ENCODE data around the gene TJP3.

The TJP3 gene

GRCh38 chr19:3701200-3701599, 7.0 kb upstream of the TJP3 start:
- Histone ChIP-seq H3K27ac (ENCODE audit: low read depth, low read length) (no peak overlapping the region), H3K9me2 (replicated peaks; ENCODE audit: insufficient read depth, low read length) (no peaks in the 10 kb centered on the region), H4K20me1 (ENCODE audit: low read depth, low read length) (no peaks in the 10 kb centered on the region), H3K4me2 (ENCODE audit: low read depth, low read length, poor library complexity, severe bottlenecking) (no peak overlapping the region), H3K9me3 (ENCODE audit: insufficient read depth, low read length) (no peaks in the 10 kb centered on the region), H3K79me2 (ENCODE audit: insufficient read depth, low read length) (no peaks in the 10 kb centered on the region), H3K4me3 (ENCODE audit: insufficient read depth, low read length, poor library complexity, severe bottlenecking) (no peak overlapping the region), H3K36me3 (ENCODE audit: low read length) (no peaks in the 10 kb centered on the region), H3K9ac (ENCODE audit: low read length) (no peak overlapping the region), H3K27me3 (ENCODE audit: low read length) (no peaks in the 10 kb centered on the region), H2AFZ (ENCODE audit: low read depth, low read length, severe bottlenecking) (no peak overlapping the region), H3F3A (ENCODE audit: insufficient read depth) (no peaks in the 10 kb centered on the region)
- TF ChIP-seq EZH2phosphoT487 (conservative IDR thresholded peaks at IDR 0.05; ENCODE audit: low read length) (no peak), CTCF (IDR thresholded peaks at IDR 0.05; ENCODE audit: insufficient read depth, low read length, poor library complexity, severe bottlenecking) (no peak)

GRCh38 chr19:3707868-3708206, 347 bp upstream of the TJP3 start:
- H3K27ac ChIP-seq (ENCODE audit: low read depth, low read length) = no peak overlapping the region
- H4K20me1 ChIP-seq (ENCODE audit: low read depth, low read length) = no peaks in the 10 kb centered on the region
- TF ChIP-seq EZH2phosphoT487 (conservative IDR thresholded peaks at IDR 0.05; ENCODE audit: low read length) (no peak), CTCF (IDR thresholded peaks at IDR 0.05; ENCODE audit: insufficient read depth, low read length, poor library complexity, severe bottlenecking) (no peak)
- H3K9me3 ChIP-seq (ENCODE audit: insufficient read depth, low read length) = no peaks in the 10 kb centered on the region
- no peaks in the 10 kb centered on the region for H3F3A ChIP-seq (ENCODE audit: insufficient read depth)
- H3K9me2 ChIP-seq (replicated peaks; ENCODE audit: insufficient read depth, low read length) = no peaks in the 10 kb centered on the region
- no peaks in the 10 kb centered on the region for H3K27me3 ChIP-seq (ENCODE audit: low read length)
- no peaks in the 10 kb centered on the region for H3K79me2 ChIP-seq (ENCODE audit: insufficient read depth, low read length)
- no peak overlapping the region for H3K4me3 ChIP-seq (ENCODE audit: insufficient read depth, low read length, poor library complexity, severe bottlenecking)
- H3K9ac ChIP-seq (ENCODE audit: low read length) = no peak overlapping the region
- H2AFZ ChIP-seq (ENCODE audit: low read depth, low read length, severe bottlenecking) = no peak overlapping the region
- no peaks in the 10 kb centered on the region for H3K36me3 ChIP-seq (ENCODE audit: low read length)
- H3K4me2 ChIP-seq (ENCODE audit: low read depth, low read length, poor library complexity, severe bottlenecking) = no peak overlapping the region

- no peak overlapping the region for H3K27ac ChIP-seq (ENCODE audit: low read depth, low read length)
- H3F3A ChIP-seq (ENCODE audit: insufficient read depth) = no peaks in the 10 kb centered on the region
- H2AFZ ChIP-seq (ENCODE audit: low read depth, low read length, severe bottlenecking) = no peak overlapping the region
- TF ChIP-seq EZH2phosphoT487 (conservative IDR thresholded peaks at IDR 0.05; ENCODE audit: low read length) (no peak), CTCF (IDR thresholded peaks at IDR 0.05; ENCODE audit: insufficient read depth, low read length, poor library complexity, severe bottlenecking) (no peak)
- no peak overlapping the region for H3K4me2 ChIP-seq (ENCODE audit: low read depth, low read length, poor library complexity, severe bottlenecking)
- H3K79me2 ChIP-seq (ENCODE audit: insufficient read depth, low read length) = no peaks in the 10 kb centered on the region
- H3K9ac ChIP-seq (ENCODE audit: low read length) = no peak overlapping the region
- H3K9me2 ChIP-seq (replicated peaks; ENCODE audit: insufficient read depth, low read length) = no peaks in the 10 kb centered on the region
- H3K36me3 ChIP-seq (ENCODE audit: low read length) = no peaks in the 10 kb centered on the region
- no peaks in the 10 kb centered on the region for H3K9me3 ChIP-seq (ENCODE audit: insufficient read depth, low read length)
- no peak overlapping the region for H3K4me3 ChIP-seq (ENCODE audit: insufficient read depth, low read length, poor library complexity, severe bottlenecking)
- no peaks in the 10 kb centered on the region for H3K27me3 ChIP-seq (ENCODE audit: low read length)
- no peaks in the 10 kb centered on the region for H4K20me1 ChIP-seq (ENCODE audit: low read depth, low read length)
Measured at GRCh38 chr19:3710265-3710812, 2.2 kb downstream of the TJP3 start.
